HFFc6 (cell line): Measurements from ENCODE around the gene SPTLC3. TPM values are rescaled to one million over a fixed set of nuclear protein-coding genes. Genes with fewer than 3 reads are reported as not detected.

Source experiments
- DNase-seq: peaks from one replicate; pipeline ENCODE4 v3.0.0-alpha.2; 2018
- H3K27ac Mint-ChIP-seq: 2 replicates; pipeline ENCODE4 v1.8.0; 2020; ENCODE audit warnings: mild to moderate bottlenecking, mixed read lengths
- H3K27me3 Mint-ChIP-seq: 2 replicates; pipeline ENCODE4 v1.8.0; 2021; ENCODE audit warnings: mild to moderate bottlenecking, moderate library complexity, mixed read lengths; ENCODE audit not compliant: insufficient read depth
- H3K36me3 Mint-ChIP-seq: 2 replicates; pipeline ENCODE4 v1.8.0; 2021; ENCODE audit warnings: low read depth, mixed read lengths
- H3K4me1 Mint-ChIP-seq: 2 replicates; pipeline ENCODE4 v1.8.0; 2020; ENCODE audit warnings: low read depth, mixed read lengths
- H3K4me3 Mint-ChIP-seq: 2 replicates; pipeline ENCODE4 v1.8.0; 2020; ENCODE audit warnings: mild to moderate bottlenecking, moderate library complexity, mixed read lengths
- H3K9me3 Mint-ChIP-seq: 2 replicates; pipeline ENCODE4 v1.8.0; 2020; ENCODE audit warnings: mild to moderate bottlenecking, mixed read lengths
- total RNA-seq, 6 experiments: library from RNA; stranded (reverse); fragmentation: NEBNext Ultra II Directional; extraction: Animal tissue kit (Norgen Biotek cat#: 25700); gene quantifications; 2 replicates in 1 of 6; 3 replicates in 5 of 6; pipeline ENCODE4 v1.2.3, GENCODE V29; 2021
- TF ChIP-seq, protein P1 (sequence below): fragments of 200-600 bp; sonication (generic); IDR thresholded peaks from 2 replicates; pipeline ENCODE4 v1.5.0; 2021; ENCODE audit warnings: antibody characterized with exemption, mild to moderate bottlenecking

Gene SPTLC3
- total RNA-seq, 6 experiments from 2014 or later, result not detected

DNA sequence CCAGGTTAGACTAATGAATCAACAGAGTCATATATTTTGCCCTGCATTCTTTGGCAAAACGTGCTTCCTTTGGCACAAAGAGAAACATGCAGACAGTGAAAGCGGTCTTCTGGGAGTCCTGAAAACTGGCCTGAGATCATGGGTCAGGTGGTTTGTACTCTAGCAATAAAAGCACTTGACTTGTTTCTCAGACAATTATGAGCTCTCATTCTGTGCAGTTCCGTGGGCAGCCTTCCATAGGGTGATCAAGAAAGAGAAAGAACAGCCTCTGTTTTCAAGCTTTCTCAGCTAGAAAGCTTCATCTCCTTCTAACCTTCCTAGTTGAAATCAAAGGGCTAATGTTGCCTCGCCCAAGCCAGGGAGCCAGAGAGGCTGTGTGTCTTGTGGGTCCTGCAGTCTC, 149.6 kb downstream of the SPTLC3 start:
- Mint-ChIP-seq H3K4me1 (no peaks in the 10 kb centered on the region), H3K9me3 (peaks cover 30% of the 10 kb centered on the region), H3K27me3 (no peaks in the 10 kb centered on the region; the same call in none of the 2 replicates), H3K36me3 (peaks cover 2% of the 10 kb centered on the region; the same call in 1 of the 2 replicates), H3K27ac (no peak overlapping the region), H3K4me3 (no peak overlapping the region)
- DNase-seq, result no peak
- TF ChIP-seq, protein P1, sequence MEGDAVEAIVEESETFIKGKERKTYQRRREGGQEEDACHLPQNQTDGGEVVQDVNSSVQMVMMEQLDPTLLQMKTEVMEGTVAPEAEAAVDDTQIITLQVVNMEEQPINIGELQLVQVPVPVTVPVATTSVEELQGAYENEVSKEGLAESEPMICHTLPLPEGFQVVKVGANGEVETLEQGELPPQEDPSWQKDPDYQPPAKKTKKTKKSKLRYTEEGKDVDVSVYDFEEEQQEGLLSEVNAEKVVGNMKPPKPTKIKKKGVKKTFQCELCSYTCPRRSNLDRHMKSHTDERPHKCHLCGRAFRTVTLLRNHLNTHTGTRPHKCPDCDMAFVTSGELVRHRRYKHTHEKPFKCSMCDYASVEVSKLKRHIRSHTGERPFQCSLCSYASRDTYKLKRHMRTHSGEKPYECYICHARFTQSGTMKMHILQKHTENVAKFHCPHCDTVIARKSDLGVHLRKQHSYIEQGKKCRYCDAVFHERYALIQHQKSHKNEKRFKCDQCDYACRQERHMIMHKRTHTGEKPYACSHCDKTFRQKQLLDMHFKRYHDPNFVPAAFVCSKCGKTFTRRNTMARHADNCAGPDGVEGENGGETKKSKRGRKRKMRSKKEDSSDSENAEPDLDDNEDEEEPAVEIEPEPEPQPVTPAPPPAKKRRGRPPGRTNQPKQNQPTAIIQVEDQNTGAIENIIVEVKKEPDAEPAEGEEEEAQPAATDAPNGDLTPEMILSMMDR, result no peak

DNA sequence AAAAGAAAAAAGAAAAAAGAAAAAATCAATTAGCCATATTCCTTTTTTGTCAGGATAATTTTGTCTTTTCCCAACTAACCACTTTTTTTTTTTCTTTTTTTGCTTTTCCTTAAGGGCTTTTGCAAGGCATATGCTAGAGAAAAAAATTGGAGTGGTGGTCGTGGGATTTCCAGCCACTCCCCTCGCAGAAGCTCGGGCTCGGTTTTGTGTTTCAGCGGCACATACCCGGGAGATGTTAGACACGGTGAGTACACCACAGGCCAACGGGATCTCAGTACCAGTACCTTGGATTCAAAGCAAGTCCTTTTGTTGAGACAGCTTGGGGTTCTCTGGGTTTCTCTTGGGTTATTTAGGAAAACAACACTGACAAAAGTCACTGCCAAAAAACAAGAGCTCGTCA, 151.1 kb downstream of the SPTLC3 start:
- TF ChIP-seq, protein P1, result no peak
- H3K36me3 Mint-ChIP-seq, result peaks cover 4% of the 10 kb centered on the region; the same call in 1 of the 2 replicates
- H3K27me3 Mint-ChIP-seq, result no peaks in the 10 kb centered on the region; the same call in 1 of the 2 replicates
- H3K9me3 Mint-ChIP-seq, result peaks cover 17% of the 10 kb centered on the region
- H3K4me3 Mint-ChIP-seq, result no peak overlapping the region
- no peak for DNase-seq
- H3K4me1 Mint-ChIP-seq, result no peaks in the 10 kb centered on the region
- H3K27ac Mint-ChIP-seq, result no peak overlapping the region

DNA sequence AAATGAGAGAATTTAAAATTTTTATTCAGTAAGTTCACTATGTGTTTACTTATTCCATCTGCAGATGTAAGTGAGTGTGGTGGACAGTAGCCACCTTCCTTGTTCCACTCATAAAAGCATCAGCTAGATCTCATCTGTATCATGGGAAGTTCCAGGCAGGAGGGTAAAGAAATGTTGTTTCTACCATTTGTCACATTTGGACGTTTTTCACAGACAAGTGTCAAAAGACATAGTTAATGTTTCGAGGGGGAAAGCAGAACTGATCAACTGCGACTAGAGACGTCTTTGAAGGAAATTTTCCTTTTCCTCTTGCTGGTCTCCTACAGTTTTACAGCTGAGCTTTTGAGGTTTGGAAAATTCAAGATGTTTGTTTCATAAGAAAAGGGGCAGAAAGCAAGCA, 156.4 kb downstream of the SPTLC3 start:
- DNase-seq, result no peak
- peaks cover 4% of the 10 kb centered on the region; the same call in 1 of the 2 replicates for H3K36me3 Mint-ChIP-seq
- TF ChIP-seq, protein P1, result no peak

DNA sequence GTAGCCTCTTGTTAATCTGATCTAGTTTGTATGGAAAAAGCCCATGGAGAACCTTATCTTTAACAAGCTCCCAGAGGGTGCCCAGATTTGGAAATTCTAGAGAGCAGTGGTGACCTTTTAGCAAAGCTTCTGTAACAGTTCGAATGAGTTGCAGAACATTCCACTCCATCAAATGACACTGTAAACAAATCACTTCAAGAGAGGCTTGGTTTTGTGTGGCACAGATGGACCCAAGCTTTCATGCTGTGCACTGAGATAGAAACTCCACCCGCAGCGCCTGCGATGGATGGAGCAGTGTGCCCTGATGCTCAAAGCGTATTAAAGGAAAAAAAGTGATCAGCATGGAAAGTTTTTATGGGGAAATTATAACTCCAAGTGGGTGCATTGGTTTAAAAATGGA, 157.2 kb downstream of the SPTLC3 start:
- TF ChIP-seq, protein P1, result no peak
- no peak overlapping the region for H3K4me3 Mint-ChIP-seq
- H3K4me1 Mint-ChIP-seq, result no peaks in the 10 kb centered on the region
- H3K36me3 Mint-ChIP-seq, result peaks cover 4% of the 10 kb centered on the region; the same call in 1 of the 2 replicates
- H3K27me3 Mint-ChIP-seq, result no peaks in the 10 kb centered on the region
- no peak overlapping the region for H3K27ac Mint-ChIP-seq
- peaks cover 10% of the 10 kb centered on the region for H3K9me3 Mint-ChIP-seq
- no peak for DNase-seq

More for the DNA sequence above, 156.4 kb downstream of the SPTLC3 start:
- Mint-ChIP-seq H3K27me3 (no peaks in the 10 kb centered on the region; the same call in 1 of the 2 replicates), H3K9me3 (peaks cover 12% of the 10 kb centered on the region), H3K4me3 (no peak overlapping the region), H3K27ac (no peak overlapping the region), H3K4me1 (no peaks in the 10 kb centered on the region)

DNA sequence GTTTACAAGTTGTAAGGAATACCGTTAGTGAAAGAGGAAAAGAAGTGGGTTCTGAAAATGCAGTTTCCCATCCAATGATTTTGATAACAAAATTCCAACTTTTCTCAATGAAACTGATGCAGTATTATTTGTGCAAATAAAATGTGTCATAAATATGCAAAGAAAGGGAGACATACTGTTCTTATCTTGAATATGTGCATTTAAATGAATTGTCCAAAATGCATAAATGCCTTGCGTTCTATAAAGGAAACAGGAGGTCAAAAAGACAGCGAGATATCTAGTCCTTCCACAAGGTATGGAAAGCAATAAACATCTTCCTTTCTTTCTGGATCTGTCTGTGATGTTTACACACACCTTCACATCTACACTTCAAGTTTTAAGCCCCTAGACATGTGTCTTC, 157.7 kb downstream of the SPTLC3 start:
- Mint-ChIP-seq H3K36me3 (peaks cover 4% of the 10 kb centered on the region; the same call in 1 of the 2 replicates), H3K27me3 (no peaks in the 10 kb centered on the region), H3K9me3 (peaks cover 6% of the 10 kb centered on the region), H3K4me1 (no peaks in the 10 kb centered on the region), H3K4me3 (no peak overlapping the region), H3K27ac (no peak overlapping the region)
- no peak for DNase-seq
- TF ChIP-seq, protein P1, result no peak

DNA sequence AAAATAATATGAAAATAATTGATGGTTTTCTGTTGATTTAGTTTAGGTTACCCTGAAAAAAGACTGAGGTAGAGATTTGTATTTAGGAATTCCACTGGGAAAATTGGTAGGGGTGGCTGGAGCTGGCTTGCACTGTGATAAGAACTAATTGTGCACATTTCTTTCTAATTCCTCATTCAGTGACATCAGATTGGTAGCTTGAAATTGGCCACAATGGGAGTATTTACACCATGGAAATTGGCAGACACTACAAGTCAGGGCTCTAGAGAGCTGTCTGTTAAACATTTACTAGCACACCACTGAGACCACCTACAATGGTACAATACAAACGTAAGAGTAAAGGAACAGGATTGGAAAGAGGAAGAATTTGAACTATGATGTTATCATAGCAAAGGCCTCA, 160.3 kb downstream of the SPTLC3 start:
- Mint-ChIP-seq H3K4me3 (no peak overlapping the region), H3K27ac (no peak overlapping the region), H3K9me3 (peaks cover 12% of the 10 kb centered on the region), H3K27me3 (no peaks in the 10 kb centered on the region), H3K36me3 (no peaks in the 10 kb centered on the region), H3K4me1 (no peaks in the 10 kb centered on the region)
- DNase-seq, result no peak
- TF ChIP-seq, protein P1, result no peak
